GM12801 (cell line): Measurements from ENCODE around the gene COL6A3.

Experiments
- TF ChIP-seq, protein P1 (sequence below): IDR thresholded peaks from one replicate; pipeline ENCODE4 v1.5.1; 2011; ENCODE audit warnings: control low read depth; ENCODE audit not compliant: insufficient read length; ENCODE audit errors: extremely low read depth

The COL6A3 gene

DNA sequence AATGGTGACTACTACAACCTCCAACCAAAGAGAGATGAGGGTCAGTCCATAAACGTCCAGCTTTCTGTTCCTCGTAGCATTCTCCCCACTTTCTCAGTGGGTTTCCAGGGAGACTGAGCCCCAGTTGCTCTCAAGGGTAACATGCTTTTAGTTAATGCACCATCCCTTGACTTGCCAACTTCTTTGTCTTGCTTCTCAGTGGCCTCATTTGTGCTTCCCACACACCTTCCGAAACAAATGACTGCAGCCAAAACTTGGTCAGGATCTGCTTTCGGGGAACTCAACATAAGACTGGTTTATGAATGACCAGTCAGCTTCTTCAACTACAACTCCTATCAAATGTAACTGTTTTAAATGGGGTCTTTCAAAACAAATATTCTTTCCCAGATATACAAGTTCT is 94.1 kb downstream of the COL6A3 start:
- TF ChIP-seq, protein P1, sequence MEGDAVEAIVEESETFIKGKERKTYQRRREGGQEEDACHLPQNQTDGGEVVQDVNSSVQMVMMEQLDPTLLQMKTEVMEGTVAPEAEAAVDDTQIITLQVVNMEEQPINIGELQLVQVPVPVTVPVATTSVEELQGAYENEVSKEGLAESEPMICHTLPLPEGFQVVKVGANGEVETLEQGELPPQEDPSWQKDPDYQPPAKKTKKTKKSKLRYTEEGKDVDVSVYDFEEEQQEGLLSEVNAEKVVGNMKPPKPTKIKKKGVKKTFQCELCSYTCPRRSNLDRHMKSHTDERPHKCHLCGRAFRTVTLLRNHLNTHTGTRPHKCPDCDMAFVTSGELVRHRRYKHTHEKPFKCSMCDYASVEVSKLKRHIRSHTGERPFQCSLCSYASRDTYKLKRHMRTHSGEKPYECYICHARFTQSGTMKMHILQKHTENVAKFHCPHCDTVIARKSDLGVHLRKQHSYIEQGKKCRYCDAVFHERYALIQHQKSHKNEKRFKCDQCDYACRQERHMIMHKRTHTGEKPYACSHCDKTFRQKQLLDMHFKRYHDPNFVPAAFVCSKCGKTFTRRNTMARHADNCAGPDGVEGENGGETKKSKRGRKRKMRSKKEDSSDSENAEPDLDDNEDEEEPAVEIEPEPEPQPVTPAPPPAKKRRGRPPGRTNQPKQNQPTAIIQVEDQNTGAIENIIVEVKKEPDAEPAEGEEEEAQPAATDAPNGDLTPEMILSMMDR = no peak

DNA sequence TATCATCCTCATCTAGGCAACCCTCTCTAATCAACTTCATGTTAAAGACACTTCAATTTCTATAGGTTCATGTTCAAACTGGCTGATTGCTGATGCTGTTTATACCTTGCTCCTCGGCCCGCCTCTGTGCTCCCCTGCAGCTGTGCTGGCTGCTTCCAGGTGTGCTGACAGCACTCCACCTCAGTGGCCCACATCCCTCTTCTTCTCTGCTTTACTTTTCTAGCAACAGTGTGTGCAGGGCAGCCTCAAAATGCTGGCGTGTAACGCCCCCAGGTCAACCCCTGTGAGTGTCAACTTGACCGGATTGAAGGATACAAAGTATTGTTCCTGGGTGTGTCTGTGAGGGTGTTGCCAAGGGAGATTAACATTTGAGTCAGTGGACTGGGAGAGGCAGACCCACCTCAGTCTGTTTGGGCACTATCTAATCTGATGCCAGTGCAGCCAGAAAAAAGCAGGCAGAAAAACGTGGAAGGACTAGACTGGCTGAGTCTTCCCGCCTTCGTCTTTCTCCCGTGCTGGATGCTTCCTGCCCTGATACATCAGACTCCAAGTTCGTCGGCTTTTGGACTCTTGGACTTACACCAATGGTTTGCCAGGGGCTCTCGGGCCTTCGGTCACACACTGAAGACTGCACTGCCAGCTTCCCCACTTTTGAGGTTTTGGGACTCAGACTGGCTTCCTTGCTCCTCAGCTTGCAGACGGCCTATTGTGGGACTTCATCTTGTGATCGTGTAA is 94.7 kb downstream of the COL6A3 start:
- TF ChIP-seq, protein P1 = no peak

GRCh38 chr2:237316339-237316738 is 97.6 kb downstream of the COL6A3 start:
- TF ChIP-seq, protein P1 = no peak

GRCh38 chr2:237315829-237316225 is 98.1 kb downstream of the COL6A3 start:
- TF ChIP-seq, protein P1 = no peak

GRCh38 chr2:237315170-237315828 is 98.7 kb downstream of the COL6A3 start:
- TF ChIP-seq, protein P1 = no peak

DNA sequence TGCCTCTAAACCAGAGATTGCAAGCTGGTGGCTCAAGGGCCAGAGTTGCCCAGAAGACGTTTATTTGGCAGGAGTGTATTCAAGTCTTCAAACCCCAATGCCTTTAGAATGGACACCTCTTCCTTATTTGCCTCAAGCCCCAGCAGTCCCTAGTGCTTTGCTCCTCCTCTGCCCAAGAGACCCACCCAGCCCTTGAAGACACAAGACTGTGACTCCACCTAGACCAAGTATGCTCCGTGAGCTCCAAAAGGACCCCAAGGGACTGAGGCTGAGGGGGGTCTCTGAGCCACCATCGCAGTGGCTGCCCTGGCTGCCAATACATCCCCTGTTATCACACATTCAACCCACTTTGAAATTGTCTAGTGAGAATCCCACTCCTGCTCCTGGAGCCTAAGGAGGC is 99.3 kb downstream of the COL6A3 start:
- TF ChIP-seq, protein P1 = no peak

- TF ChIP-seq, protein P1 = no peak
Measured at GRCh38 chr2:237314198-237314597, 99.8 kb downstream of the COL6A3 start.
